Measurements from ENCODE around the gene TTLL12.

Gene TTLL12

GRCh38 chr22:43173976-43174720 is 12.8 kb downstream of the TTLL12 start:
- no peak for DNase-seq (ENCODE audit: low read depth in 2 of 2, low spot score in 1 of 2)

GRCh38 chr22:43173566-43173965 is 13.4 kb downstream of the TTLL12 start:
- no peak for DNase-seq (ENCODE audit: low read depth in 2 of 2, low spot score in 1 of 2)

DNA sequence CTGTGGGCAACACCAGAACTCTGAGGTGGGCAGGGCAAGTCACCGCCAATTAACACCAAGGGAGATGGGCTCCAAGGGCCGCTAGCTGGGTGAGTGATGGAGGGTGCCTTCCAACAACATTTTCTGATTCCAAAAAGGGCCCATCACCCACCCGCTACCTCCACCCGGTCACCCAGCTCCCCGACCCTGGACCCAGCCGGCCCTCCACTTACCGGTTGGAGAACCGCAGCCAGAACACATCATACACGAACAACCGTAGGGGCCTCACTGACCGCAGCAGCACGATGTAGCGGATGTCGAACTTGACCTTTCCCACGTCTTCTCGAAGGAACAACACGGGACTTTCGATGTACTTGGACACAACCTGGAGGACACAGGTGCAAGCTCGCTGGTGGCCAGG is 14.7 kb downstream of the TTLL12 start:
- DNase-seq (ENCODE audit: low read depth in 2 of 2, low spot score in 1 of 2) = no peak

DNA sequence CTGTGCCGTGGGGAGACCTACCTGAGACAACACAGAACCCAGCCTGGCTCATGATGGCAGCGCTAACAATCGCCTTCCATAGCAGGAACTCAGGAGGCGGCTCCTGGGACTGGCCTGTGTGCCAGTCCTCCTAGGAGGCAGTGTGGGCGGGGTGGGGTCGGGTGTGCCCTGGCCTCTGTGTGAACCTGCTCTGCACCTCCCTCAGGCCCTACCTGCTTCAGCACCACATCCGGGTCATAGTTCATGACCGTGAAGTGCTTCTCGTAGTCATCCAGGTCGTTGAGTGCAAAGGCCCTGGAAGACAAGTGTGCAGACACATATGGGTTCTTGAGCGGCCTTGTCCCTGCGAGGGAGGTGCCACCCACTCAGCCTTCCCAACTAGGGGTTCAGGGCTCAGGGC is 15.3 kb downstream of the TTLL12 start:
- no peak for DNase-seq (ENCODE audit: low read depth in 2 of 2, low spot score in 1 of 2)

- no peak for DNase-seq (ENCODE audit: low read depth in 2 of 2, low spot score in 1 of 2)
These were observed 15.9 kb downstream of the TTLL12 start for GRCh38 chr22:43171019-43171491.

- no peak for DNase-seq (ENCODE audit: low read depth in 2 of 2, low spot score in 1 of 2)
These were observed 16.8 kb downstream of the TTLL12 start for GRCh38 chr22:43170131-43170480.

DNA sequence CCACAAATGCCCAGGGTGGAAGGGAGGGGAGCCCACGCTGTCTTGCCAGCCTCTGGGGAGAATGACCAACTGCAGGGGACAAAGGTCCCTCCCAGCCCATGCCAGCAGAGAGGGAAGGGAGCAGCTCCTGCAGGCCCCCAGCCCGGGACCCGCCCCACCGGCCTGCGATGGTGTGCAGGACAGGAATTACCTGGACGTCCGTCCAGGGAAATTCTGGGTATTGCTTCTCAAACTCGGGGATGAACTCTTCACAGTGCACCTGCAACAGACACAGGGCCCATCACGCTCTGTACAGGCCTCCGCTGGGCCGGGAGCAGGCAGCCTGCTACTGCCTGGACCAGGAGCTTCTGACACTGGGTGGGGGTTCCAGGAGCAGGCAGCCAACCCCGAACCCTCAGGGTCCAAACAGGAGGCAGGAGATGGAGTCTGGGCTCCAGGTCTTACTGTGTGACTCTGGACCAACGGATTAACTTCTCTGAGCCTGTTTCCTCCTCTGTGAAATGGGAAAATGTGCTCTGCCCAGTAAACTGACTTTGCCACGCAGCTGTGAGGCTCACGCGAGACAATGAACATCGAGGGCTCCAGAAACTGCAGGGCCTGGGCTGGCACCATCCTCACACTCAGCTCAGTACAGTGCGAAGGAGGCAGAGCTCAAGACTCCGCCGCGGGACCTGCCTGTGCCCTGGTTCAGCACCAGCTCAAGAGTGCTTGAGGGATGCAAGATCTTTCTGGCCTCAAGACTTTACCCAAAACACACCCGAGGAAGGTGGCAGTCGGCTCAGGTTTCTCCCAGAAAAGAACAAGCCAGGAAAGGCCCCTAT is 17.4 kb downstream of the TTLL12 start:
- no peak for DNase-seq (ENCODE audit: low read depth in 2 of 2, low spot score in 1 of 2)

GRCh38 chr22:43168471-43169309 is 18.2 kb downstream of the TTLL12 start:
- DNase-seq (ENCODE audit: low read depth in 2 of 2, low spot score in 1 of 2) = no peak

DNA sequence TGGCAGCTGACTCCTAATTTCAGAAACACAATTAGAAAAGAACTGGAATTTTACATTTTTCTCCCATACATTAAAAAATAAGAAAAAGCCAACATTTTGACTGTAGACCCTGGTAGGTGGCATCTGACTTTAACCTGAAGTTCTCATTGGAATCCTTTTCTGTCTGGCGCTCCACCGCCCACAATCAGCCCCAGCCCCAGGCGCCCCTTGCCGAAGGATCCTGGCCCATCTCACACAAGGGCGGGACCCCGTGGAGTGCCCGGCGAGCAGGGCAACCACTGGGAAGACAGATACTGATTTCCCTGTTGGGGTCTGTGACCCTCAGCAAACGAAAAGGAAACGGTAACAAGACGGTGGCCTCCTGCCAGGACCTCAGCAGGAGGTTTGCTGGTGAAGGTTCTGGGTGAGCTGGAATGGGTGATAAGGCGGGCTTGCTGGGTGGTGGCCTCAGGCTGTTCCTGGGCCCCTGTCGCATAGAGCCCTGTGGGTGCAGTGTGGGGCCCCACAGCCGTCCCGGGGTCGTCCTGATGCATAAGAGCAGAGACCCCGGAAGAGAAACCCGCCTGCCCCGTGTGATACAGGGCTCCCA is 19.8 kb downstream of the TTLL12 start:
- DNase-seq (ENCODE audit: low read depth in 2 of 2, low spot score in 1 of 2) = no peak

DNA sequence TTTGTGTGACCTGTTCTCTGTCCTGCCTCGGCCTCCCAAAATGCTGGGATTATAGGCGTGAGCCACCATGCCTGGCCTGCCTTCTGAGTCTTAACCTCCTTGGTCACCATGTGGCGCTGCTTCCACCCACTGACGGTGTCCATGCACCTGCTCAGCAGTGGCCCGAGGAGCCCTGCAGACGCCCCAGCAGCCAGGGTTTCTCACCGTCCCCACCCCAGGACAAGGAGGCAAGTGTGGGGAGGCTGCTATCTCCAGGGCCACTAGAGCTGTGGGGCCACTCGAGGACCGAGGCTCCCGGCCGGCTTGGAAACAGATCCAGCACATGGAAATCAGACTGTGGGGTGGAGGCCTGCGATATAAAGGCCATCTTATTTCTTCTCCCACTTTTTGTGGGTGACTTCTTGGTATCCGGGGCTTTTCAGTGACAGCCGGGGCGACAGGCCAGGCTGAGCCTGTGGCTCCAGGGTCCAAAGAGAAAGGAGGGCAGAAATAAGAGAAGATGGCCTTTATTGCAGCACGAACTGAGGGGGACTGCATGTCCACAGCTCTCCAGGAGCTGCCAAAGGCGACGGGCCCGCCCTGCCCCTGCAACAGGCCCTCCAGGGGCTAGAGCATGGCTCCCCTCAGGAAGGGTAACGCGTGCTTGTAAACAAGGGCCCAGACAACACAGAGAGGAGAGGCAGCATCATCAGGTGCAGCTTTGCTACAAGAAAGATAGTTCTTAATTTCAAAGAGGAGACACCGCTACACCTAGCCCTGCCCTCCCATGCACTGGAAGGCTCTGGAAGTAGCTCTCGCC is 20.6 kb downstream of the TTLL12 start:
- DNase-seq (ENCODE audit: low read depth in 2 of 2, low spot score in 1 of 2) = no peak

- no peak for DNase-seq (ENCODE audit: low read depth in 2 of 2, low spot score in 1 of 2)
These were observed 22.3 kb downstream of the TTLL12 start for GRCh38 chr22:43164636-43165035.

DNA sequence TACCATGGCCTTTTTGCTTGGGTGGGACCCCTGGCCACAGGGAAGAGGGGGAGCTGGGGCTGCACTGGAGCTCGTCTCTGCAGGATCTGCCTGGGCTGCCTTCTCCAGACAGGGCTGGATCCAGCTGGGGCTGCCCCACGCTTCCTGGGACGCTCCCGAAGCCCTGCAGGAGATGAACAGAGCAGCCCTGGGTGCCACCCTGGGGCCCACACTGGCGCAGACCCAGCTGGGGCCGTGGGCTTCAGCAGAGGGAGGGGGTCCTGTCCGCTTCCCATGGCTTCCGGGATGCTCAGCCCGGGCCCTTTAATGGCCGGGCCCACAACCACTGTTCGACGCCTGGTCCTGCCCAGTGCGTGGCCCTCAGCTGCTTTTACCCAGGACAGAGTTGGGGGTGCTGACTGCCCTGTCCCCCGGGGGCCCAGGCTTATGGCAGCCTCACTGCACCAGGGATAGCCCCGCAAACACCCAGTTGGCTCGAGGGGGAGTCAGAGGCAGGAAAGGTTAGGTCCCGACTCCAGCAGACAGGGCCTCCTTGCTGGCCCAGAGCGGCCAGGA is 23.6 kb downstream of the TTLL12 start:
- DNase-seq (ENCODE audit: low read depth in 2 of 2, low spot score in 1 of 2) = no peak

DNA sequence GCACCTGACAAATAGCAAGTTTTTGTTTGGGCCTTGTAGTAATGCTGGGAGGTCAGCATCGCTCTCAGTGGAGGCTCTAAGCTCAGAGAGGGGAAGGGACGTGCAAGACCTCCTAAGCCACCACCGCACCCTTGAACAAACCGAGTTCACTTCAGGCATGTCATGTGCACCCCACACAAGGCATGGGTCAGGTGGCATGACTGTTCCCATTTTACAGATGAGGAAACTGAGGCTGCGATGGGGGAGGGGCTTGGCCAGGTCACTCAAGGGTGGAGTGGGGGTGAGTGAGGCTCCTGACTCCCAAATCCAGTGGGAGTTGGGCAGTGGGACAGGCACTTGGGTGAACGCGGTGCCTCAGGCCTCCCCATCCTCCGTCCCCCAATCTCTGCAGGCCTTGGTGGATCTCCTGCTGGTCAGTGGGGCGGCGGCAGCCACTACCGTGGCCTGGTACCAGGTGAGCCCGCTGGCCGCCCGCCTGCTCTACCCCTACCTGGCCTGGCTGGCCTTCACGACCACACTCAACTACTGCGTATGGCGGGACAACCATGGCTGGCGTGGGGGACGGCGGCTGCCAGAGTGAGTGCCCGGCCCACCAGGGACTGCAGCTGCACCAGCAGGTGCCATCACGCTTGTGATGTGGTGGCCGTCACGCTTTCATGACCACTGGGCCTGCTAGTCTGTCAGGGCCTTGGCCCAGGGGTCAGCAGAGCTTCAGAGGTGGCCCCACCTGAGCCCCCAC is 24.4 kb downstream of the TTLL12 start:
- no peak for DNase-seq (ENCODE audit: low read depth in 2 of 2, low spot score in 1 of 2)

DNA sequence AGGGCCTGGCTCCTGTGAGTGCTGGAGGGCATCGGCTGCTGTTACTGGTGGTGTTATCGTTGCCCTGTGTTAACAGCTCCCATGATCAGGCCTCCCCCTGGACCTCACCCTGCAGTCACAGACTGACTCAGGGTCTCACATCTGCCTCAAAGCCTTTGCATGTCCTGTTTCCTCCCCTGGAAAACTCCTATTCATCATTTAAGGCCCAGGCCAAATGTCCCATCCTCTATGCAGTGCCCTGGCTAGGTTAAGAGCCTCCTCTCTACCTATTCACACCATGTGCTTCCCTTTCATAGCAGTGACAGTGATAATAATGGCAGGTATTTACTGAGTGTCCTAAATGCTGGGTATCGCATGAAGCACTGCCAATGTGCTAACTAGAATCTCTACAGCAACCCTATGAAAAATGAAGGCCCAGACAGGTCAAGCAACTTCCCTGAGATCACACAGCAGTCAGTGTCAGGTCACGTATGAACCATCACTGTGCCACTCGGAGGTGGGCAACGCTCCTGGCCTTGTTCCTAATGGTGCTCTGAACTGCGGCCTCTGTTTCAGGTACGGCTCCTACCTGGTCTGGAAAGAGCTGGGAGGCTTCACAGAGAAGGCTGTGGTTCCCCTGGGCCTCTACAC is 26.3 kb downstream of the TTLL12 start:
- DNase-seq (ENCODE audit: low read depth in 2 of 2, low spot score in 1 of 2) = no peak

DNA sequence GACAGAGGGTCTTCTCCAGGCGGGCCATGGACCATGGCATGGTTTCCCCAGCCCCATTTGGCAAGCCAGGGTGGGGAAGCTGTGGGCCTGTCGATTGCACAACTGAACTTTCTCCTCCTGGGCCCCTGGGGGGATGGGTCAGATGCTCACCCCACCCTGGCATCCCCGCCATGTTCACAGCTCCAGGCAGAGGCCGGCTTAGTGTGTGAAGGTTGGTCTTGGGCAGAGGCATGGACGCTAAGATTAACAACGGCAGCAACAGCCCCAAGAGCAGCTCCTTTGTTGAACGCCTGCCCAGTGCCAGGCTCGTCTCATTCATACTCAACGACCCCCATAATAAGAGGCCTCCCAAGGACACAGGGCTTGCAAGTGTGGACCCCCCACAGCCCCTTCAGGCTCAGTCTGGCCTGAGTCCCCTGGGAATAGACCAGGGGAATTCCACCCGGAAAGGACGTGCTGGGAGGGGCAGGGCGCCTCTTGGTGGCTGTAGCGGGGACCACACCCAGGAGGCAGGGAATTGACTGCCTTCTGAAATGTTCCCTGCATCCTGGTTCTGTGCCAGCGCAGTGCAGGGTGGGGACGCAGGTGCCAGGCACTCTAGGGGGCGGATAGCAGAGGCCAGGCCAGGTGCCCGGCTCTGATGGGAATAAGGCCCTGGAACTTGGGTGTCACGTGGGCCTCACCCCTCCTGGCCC is 27.3 kb downstream of the TTLL12 start:
- DNase-seq (ENCODE audit: low read depth in 2 of 2, low spot score in 1 of 2) = no peak

DNA sequence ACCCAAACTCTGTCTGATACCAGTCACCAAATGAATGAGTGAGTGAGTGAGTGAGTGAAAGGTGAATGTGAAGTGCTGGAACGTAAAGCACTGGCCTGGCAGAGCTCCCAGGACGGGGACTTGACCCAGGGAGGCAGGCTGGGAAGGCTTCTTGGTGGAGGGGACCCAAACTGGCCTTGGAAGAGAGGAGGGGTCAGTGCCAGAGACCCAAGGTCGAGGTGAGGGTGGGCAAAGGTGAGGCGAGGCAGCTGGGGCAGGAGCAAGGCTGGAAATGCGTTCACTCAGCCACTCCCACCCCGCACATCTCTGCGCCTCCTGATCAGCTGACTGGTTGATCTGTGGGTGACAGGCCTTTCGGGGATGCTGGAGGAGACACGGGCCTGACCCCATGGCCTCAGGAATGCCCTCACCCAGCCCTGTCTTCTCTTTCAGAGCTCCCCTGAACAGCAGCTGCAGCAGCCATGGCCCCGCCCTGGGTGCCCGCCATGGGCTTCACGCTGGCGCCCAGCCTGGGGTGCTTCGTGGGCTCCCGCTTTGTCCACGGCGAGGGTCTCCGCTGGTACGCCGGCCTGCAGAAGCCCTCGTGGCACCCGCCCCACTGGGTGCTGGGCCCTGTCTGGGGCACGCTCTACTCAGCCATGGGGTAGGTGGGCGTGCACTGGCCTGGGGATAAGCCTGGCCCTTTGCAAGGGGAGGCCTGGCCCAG is 28.0 kb downstream of the TTLL12 start:
- no peak for DNase-seq (ENCODE audit: low read depth in 2 of 2, low spot score in 1 of 2)

DNA sequence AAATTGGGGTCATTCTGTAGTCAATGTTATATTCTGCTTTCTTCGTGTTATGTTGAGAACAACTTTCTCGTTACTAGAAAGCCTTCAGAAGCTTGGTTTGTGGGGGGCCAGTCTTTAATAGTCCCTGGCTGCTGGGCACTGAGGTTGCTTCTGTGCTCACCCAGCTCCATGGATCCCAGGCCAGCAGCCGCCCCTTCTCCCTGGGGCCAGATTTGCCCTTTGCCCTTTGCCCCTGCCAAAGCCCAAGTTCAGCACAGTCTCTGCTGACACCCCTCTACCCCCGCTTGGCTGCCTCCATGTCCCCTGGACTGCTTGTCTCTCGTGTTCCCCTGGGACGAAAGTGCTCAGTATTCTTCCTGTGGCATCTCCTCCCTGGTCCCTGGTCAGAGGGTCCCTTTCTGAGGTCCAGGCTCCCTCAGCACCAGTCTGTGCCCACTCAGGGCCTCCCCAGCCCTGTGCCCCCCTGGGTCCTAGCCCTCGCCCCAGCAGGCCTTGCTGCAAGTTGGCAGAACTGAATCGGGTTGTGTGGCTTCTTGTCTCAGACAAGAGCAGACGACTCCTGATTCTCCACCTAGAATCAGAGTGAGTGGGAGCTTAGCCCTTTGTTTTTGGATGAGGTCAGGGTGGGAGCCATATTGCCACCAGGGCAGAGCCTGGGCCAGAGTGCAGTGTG is 28.9 kb downstream of the TTLL12 start:
- no peak for DNase-seq (ENCODE audit: low read depth in 2 of 2, low spot score in 1 of 2)

Data from stimulated activated CD8-positive, alpha-beta memory T cell treated with anti-CD3 and anti-CD28 coated beads, Interleukin-4, amount 100 ng/mL, for 1 hour (primary cell).